Transverse colon (tissue), 4 donors: ENCODE data around the gene SUFU.

Source experiments
- POLR2A ChIP-seq: fragments of 450-650 bp; IDR thresholded peaks from one replicate; pipeline ENCODE4 v1.6.1; 2016; ENCODE audit warnings: antibody characterized with exemption, mild to moderate bottlenecking, moderate library complexity
- POLR2AphosphoS5 ChIP-seq, 3 donors: sonication (generic); formaldehyde crosslinking; IDR thresholded peaks; one replicate each; pipeline ENCODE4 v1.6.1; 2016; ENCODE audit warnings: antibody characterized with exemption in 3 of 3
- TF ChIP-seq, protein P1 (sequence below), 5 experiments: fragments of 200-600 bp in 3 of 5; fragments of 450-650 bp in 2 of 5; sonication (generic) in 3 of 5; IDR thresholded peaks; 1 replicate in 2 of 5; 2 replicates in 3 of 5; pipeline ENCODE4 v1.5.1; 2016 to 2017; ENCODE audit warnings: antibody characterized with exemption in 5 of 5, inconsistent platforms in 3 of 5, mild to moderate bottlenecking in 2 of 5, moderate library complexity in 1 of 5

DNA sequence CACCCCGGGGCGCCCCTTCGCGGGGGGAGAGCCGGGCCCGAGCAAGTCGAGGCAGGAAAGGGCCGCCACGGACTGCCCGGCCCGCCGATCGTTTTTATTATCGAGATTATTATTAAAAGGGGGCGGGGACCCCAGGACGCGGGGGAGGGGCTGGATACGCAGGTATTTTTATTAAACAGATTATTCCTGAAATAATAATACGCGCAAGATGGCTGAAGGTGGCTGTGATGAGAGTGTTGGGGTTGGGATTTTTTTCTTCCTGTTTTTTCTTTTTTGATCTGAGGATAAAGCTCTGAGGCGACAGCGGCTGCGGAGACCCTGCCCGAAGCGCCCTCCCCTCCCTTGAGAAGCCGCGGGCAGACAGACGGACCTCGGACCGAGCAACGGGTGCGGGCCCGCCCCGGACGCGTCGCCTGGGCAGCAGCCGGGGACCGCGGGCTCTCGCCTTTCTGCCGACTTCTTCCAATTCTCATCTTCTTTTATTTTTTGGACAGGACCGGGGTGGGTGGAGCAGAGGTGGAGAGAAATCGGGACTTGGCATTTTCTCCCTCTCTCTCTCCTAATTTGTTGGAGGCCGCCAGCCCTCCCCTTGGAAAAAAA lies 139.1 kb downstream of the SUFU start:
- TF ChIP-seq POLR2AphosphoS5 (IDR thresholded peaks at IDR 0.05) = peak in 2 of 3 donors; percentile 61 to 72
- TF ChIP-seq, protein P1, sequence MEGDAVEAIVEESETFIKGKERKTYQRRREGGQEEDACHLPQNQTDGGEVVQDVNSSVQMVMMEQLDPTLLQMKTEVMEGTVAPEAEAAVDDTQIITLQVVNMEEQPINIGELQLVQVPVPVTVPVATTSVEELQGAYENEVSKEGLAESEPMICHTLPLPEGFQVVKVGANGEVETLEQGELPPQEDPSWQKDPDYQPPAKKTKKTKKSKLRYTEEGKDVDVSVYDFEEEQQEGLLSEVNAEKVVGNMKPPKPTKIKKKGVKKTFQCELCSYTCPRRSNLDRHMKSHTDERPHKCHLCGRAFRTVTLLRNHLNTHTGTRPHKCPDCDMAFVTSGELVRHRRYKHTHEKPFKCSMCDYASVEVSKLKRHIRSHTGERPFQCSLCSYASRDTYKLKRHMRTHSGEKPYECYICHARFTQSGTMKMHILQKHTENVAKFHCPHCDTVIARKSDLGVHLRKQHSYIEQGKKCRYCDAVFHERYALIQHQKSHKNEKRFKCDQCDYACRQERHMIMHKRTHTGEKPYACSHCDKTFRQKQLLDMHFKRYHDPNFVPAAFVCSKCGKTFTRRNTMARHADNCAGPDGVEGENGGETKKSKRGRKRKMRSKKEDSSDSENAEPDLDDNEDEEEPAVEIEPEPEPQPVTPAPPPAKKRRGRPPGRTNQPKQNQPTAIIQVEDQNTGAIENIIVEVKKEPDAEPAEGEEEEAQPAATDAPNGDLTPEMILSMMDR (IDR thresholded peaks at IDR 0.05) = no peak
- peak; percentile 70 for TF ChIP-seq POLR2A
